ENCODE results near the gene DZIP1L.
"Not testable (repeated sequence)": the region's sequence is repeated elsewhere in the genome, so short reads cannot be mapped to it uniquely, and the experiment has no call there.

The DZIP1L gene

DNA sequence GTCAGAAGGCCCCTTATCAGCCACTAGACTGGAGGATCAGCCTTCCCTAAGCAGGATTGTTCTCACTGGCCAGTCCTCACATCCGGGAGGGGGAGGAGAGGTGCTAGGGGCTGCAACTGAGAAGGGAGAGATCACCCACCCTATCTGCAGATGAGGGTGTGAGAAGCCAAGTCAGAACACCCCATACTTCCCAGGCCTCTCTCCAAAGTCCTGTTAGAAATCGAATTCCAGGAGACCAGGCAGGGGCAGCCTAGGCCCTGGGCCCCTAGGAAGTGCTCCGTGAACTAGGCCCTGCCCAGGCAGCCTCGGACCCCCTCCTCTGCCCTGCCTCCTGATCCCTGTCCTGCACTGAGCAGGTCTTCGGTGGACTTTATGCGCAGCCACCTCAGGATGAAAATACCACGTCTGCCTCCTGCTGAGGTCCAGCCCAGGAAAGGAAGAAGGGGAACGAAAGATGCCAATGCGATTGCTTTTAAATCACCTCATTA lies 933 bp downstream of the DZIP1L start:
- DNase-seq (ENCODE audit: low read depth), result no peak

DNA sequence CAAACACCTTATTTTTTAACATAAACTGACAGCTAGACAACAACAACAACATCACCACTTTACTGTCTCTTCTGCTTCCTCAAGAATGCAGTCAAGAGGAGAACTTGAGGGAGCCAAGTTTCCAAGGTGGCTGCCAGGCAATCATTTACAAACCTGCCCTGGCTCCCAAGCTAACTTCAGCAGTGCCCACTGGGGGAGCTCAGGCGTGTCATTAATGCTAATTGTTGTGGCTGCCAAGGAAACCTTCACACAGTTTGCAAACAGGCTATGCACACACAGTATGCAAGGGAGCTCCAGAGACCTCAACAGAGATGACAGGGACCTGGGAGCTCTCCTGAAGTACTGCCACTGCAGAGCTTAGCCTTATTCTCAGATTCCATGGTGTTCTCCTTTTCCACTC lies 2.1 kb downstream of the DZIP1L start:
- DNase-seq (ENCODE audit: low read depth), result no peak

DNA sequence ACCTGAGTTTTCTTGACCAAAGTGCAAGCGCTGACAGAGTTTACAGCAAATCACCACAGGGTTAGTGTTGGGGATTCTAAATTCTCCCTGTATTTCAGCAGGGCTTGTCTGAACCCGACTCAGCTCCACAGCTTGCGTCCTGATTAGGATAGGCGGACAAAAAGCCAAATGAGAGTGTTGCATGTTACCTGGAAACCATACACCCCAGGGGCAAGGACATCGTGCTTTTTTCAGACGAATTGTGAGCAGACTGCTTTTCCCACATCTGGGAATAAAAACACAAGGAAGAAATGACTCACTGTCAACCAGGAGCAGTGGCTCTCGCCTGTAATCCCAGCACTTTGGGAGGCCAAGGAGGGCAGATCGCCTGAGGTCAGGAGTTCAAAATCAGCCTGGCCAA lies 3.0 kb downstream of the DZIP1L start:
- DNase-seq (ENCODE audit: low read depth), result no peak

DNA sequence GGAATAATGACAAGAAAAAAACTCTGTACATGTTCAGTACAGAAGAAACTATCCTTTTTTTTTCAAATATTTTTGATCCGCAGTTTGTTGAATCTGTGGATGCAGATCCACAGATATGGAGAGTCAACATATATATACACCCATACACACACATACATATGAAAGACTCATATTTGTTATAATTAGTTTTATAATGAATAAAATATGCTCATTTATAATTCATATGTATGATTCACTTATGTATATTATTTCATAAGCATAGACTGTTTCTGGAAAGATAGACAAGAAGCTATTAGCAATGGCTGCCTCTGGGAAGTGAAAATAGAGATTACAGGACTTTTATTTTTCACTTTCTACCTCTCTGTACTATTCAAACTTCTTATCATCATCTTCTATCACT lies 9.8 kb downstream of the DZIP1L start:
- no peak for DNase-seq (ENCODE audit: low read depth)

DNA sequence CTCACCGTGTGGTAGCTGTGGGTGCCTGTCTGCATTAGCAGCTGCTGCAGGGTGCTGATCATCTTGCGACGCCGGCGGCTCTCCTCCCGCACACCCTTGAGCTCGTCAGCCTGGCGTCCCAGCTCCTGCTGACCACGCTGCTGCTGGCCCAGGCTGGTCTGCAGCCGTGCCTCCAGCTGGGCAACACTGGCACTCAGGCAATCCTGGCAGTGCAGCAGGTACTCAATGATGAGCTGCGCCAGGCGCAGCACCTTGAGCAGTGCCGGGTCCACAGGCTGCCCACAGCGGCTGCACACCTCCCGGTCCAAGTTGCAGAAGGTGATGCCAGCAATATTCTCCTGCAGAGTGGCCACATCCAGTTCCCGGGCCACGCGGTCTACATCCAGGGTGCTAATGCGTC lies 11.9 kb downstream of the DZIP1L start:
- DNase-seq (ENCODE audit: low read depth), result no peak

DNA sequence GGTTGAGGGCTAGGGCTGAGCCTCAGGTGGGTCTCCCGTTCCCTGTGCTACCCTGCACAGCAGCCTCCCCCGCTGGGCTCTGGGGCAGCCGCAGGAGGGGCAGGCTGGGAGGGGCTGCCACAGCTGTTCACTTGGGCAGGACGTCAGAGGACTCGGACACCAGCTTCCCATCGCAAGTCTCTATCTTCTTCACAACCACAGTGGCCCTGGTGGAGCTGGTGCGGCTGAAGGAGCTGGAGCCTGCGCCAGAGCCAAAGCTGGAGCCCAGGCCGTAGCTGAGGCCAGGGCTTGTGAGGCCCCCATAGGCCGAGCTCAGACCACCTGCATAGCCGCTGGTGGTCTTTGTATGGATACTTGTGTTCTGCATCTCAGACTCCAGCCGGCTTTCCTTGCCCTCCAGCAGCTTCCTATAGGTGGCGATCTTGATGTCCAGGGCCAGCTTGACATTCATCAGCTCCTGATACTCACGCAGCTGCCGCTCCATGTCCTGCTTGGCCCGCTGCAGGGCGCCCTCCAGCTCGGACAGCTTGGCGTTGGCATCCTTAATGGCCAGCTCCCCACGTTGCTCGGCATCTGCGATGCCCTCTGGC lies 14.0 kb downstream of the DZIP1L start:
- not testable (repeated sequence) for DNase-seq (ENCODE audit: low read depth)

DNA sequence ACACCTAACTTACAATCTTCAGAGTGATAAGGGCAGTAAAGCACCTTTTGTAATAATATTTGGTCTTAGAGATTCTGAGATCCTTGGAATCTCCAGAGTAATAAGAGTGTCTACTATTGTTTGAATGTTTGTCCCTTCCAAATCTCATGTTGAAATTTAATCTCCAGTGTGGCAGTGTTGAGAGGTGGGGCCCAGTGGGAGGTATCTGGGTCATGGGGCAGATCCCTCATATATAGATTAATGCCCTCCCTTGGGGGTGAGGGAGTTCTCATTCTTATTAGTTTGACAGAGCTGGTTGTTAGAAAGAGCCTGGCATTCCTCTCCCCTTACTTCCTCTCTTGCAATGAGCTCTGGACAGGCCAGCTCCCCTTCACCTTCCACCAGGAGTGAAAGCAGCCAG lies 16.0 kb downstream of the DZIP1L start:
- no peak for DNase-seq (ENCODE audit: low read depth)

DNA sequence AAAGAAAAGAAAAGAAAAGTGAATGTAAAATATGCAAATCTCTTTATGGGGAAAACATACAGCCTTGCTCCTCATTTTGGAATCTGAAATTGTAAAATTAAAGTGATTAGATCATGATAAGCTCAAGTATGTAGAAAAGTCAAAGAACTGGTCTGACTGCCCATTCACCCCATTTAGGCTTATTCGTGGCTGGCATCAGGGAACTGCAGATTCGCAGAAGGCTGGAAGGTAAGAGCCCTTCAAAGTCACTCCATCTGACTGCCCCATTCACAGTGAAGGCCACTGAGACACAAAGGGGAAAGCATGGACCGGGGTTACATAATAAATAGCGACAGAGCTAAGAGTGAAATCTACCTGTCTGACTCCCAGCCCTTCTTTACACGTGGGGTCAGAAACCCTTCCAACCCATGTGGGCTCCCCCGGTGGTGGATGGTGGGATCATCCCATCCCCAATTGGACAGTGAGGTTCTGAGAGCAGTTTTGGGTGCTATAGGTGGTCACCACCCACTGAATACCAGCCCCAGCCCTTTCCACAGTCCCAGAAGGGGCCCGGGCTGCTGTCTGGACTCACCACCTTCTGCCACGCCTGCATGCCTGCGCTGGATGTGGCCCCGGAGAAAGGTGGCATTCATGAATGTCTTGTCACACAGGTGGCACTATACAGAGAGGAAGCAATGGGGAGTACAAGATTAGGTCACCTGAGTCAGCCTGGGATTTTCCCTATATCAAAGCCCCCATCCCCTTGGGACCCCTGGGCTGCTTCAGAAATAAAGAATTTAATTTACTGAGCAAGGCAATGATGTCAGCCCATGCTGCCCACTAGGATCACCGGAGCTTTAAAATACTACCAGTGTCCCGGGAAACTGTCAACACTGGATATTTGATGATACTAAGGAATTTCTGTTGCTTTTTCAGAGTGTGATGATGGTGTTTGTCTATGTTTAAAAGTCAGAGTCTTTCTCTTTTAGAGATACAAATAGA lies 17.9 kb downstream of the DZIP1L start:
- DNase-seq (ENCODE audit: low read depth), result no peak

DNA sequence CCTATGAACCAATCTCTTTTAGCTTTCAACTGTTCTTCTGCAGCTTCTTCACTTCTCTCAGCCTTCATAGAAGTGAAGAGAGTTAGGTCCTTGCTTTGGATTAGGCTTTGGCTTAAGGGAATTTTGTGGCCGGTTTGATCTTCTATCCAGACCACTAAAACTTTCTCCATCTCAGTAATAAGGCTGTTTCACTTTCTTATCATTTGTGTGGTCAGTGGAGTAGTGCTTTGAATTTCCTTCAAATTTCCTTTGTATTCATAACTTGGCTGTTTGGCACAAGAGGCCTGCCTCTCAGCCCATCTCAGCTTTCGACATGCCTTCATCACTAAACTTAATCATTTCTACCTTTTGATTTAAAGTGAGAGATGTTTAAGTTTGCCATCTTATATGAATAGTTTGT lies 21.7 kb downstream of the DZIP1L start:
- no peak for DNase-seq (ENCODE audit: low read depth)

DNA sequence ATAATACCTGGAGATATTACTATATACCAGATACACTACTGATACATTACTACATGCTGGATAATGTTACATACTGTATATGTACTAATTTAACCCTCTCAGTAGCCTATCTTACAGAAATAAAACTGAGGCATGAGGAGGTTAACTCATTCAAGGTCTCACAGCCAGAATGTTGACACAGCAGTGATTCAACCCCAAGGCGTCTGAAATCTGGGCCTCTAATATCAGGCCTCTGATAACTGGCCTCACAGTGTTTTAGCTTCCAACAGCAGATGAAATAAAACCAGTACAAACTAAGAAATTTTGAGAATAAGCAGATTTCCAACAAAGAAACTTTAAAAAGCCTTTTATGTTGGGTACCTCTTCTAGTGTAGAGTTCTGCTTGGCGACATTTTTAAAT lies 23.4 kb downstream of the DZIP1L start:
- no peak for DNase-seq (ENCODE audit: low read depth)

DNA sequence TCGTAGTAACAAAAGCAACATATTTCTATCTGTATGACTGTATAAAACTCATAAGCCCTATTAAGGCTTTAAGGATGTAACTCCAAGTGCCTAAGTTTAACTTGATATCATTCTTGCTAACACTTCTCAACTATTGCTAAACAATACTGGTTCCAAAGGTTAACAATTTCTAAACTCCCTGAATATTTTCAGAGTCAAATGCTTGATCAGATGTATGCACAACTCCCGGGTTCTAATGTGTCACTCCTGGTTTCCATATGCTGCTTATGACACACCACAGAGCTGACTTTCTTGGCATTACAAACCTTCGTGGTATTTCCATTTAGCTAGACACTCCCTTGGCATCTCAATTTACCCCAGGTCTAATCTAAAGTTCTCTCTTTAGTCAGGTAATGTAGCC lies 26.3 kb downstream of the DZIP1L start:
- no peak for DNase-seq (ENCODE audit: low read depth)

DNA sequence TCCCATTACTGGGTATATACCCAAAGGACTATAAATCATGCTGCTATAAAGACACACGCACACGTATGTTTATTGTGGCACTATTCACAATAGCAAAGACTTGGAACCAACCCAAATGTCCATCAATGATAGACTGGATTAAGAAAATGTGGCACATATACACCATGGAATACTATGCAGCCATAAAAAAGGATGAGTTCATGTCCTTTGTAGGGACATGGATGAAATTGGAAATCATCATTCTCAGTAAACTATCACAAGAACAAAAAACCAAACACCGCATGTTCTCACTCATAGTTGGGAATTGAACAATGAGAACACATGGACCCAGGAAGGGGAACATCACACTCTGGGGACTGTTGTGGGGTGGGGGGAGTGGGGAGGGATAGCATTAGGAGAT lies 29.7 kb downstream of the DZIP1L start:
- not testable (repeated sequence) for DNase-seq (ENCODE audit: low read depth)

DNA sequence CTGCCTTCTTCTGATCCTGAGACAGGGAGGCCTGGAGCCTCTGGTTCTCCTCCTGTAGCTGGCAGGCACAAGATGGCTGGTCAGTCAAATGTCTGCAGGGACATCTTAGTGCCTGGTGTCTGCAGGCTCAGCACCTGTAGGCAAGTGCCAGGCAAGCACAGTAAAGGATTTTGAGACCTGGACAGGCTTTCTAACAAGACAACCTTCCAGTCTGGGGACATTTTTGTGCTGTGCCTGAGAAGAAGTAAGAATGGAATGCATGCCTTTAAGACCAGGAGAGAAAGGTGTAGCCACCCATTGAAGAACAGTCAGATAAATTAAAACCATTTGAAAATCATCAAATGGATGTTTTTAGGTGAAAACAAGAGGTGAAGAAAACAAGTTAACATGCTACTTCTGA lies 31.2 kb downstream of the DZIP1L start:
- DNase-seq (ENCODE audit: low read depth), result no peak

DNA sequence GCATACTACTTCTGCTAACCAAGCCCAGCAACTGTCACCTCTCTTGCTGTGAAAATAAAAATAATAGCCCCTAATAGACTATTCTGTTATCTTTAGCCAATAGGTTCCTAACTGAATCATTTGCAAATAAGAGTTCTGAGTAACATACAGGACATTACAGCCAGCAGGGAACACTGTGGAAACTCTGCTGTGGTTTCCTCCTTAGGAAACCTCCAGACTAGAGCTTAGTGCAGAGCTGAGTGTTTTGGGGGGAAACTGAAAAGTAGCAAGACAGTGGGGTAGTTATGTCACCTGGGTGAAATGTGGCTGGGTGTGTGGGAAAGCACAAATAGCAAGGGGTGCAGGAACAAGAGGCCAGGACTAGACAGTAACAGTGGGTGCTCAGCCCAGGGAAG lies 32.4 kb downstream of the DZIP1L start:
- no peak for DNase-seq (ENCODE audit: low read depth)

DNA sequence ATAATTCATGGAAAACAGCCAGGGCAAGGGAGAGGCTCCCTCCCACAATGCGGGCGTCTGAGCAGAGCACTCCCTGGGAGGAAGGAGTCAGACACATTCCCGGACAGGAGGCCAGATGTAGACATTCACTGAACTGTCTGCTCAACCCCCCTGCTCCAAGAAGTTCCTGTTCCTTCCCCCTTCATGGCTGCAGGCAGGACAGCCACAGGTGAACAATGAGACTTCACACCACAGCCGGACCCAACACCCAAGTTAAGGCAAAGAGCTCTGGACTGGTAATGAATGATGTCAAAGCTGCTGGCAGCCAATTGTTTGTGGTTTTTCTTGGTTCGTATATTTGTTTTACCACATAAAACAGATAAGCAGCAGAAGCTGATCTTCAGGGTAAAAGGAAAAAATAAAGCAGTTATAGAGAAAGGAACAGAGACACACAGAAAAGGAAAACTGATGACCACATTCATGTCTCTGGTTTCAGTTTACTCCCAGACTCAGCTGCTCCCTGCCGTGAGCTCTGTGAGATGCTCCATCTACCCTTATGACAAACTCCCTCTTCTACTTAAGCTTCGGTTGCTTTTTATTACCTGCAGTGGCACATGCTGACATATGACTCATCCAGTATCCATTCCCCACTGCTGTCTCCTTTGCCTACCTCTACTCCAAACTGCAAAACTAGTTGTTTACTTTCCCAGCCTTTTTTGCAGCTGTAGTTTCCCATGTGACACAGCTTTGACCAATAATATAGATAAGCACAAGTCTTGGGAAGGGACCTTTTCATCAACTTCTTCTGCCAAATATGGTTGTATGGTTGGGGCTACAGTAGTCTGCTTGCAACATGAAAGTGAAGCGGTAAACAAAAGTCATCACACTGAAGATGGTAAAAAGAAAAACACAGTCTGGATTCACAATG lies 33.1 kb downstream of the DZIP1L start:
- DNase-seq (ENCODE audit: low read depth), result no peak

DNA sequence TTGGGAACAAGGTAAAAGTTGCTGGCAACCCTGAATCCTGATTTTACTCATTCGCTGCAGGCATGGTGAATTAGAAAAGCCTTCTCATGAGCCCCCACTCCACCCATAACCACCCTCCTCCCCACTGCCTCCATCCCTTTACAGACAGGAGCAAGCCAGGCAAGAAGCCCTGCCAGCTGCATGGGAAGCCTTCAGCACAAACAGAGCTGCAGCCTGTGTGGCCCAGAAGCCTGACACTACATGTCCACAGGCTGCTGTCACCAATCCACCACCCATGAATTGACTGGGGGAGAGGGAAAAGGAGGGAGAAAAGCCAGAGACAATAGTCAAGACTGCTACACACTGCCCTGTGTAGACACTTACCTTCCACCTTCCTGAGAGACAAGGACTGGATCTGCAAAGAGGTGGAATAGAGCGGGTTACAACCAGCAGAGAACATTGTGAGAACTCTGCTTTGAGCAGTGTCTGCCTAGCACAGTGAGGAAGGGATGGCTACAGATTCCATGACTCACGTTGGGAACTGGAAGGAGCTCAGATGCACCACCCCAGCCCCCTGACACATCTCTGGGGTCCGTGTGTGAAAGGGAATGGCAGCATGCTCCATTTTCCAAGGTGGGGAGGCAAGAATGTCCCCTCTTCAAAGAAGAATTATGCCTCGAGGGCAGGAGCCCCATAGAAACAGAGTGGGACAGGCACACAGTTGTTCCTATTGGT lies 33.9 kb downstream of the DZIP1L start:
- no peak for DNase-seq (ENCODE audit: low read depth)

DNA sequence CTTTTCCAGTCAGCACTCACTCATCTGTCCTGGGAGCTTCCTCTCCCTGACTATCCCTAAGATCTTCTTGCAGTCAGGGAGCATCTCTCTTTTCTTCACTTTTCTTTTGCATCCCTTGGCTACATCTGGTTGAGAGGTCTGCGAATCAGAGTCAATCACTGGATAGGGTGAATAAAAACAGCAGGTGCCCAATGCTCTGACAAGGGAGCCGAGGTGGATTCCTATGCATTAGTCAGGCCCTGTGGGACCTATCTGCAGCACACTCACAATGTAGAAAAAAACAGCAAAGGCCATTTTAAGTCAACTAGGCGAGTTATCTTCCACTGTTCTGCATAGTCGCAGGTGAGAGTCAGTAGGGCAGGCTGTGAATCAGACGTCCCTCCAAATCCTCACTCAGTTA lies 35.5 kb downstream of the DZIP1L start:
- DNase-seq (ENCODE audit: low read depth), result no peak

DNA sequence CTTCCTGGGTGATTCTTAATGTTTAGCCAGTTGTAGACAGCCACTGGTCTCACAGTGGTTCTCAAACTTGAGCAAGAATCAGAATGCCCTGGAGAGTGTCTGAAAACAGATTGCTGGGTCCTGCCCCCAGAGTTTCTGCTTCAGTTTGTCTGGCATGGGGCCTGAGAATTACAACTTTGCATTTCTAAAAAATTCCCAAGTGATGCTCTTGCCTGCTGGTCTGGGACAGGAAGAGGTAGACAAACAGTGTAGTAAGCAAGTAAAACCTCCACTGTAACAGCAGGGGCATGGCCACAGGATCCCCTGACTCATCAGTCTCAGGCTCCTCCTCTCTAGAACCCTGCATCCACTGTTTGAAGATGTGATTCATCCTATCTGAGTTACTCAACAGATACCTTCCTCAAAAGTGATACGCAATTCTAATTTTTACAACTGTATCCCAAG lies 36.5 kb downstream of the DZIP1L start:
- no peak for DNase-seq (ENCODE audit: low read depth)

DNA sequence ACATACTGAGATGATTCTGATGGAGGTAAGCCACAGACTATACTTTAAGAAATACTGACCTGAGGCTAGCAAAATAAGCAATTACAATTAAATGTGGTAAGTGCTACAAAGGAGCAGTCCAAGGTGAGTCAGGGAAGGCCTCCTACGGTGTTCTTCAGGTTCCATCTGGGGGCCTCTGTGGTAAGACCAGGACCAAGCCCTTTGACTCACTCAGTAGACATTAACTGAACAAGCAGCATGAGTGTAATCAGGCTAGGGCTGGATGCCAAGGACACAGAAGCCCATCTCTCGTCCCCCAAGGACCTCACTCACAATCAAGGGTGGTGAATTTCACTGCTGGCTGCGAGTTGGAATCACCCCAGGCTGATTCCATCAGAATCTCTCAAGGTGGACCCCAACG lies 37.3 kb downstream of the DZIP1L start:
- no peak for DNase-seq (ENCODE audit: low read depth)

DNA sequence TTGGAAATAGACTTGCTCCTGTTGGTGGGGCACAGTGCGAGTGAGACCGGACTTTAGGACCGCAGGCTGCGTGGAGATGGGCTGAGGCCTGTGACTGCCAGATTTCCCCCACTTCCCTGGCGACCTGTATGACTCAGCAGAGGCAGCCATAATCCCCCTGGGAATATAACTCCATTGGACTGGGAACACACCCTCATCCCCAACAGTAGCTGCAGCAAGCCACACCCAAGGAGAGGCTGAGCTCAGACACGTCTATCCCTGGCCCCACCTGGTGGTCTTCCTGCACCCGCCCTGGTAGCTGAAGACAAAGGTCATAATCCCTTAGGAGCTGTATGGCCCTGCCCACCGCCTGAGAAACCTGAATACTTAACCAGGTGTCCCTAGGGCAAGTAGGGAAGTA lies 42.6 kb downstream of the DZIP1L start:
- DNase-seq (ENCODE audit: low read depth), result no peak

DNA sequence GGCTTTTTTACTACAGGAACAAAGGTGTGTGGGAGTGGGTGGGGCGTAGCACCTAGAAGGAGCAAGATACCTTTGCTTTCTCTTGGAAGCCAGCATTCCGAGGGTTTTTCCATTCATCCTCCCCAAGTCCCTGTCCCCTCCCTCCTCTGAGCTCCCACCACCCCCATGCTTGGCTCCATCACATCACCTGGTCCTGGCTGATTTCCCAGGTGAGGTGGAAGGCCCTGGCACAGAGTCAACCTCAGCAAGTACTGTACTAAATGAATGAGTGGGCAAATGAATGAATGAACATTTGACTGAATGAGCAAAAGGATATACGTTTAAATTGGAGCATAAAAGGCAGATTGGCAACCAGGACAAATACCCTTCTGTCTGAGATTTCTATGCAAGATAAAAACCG lies 45.4 kb downstream of the DZIP1L start:
- no peak for DNase-seq (ENCODE audit: low read depth)
